HEK293 (cell line): ENCODE results near the gene NID2.

Experiments used
- CTCF ChIA-PET: fragments of 350-600 bp; formaldehyde crosslinking; extraction: SDS; loops from one replicate; lab custom pipeline; 2021; ENCODE audit warnings: antibody characterized with exemption; lab: Yijun Ruan, JAX
- POLR2A ChIA-PET: fragments of 300-600 bp; formaldehyde crosslinking; extraction: SDS; loops from one replicate; lab custom pipeline; 2020; ENCODE audit warnings: antibody characterized with exemption, inconsistent platforms; lab: Yijun Ruan, JAX
- H3K27ac ChIP-seq: fragments of 200-500 bp; sonication (Bioruptor generic); 2 replicates; pipeline ENCODE4 v1.5.1; 2014; ENCODE audit warnings: low read depth, low read length, control low read depth, inconsistent platforms; ENCODE audit errors: extremely low read depth
- H3K36me3 ChIP-seq, 2 experiments: fragments of 200-500 bp in 1 of 2; sonication (Bioruptor generic) in 1 of 2; 1 replicate in 1 of 2; 2 replicates in 1 of 2; pipeline ENCODE4 v1.5.1; 2014 to 2017; ENCODE audit warnings: inconsistent platforms in 2 of 2, low read length in 2 of 2; ENCODE audit not compliant: control insufficient read depth in 2 of 2, insufficient read depth in 1 of 2
- H3K4me1 ChIP-seq: fragments of 200-500 bp; sonication (Bioruptor generic); 2 replicates; pipeline ENCODE4 v1.5.1; 2014; ENCODE audit warnings: mild to moderate bottlenecking, low read length, inconsistent platforms; ENCODE audit not compliant: control insufficient read depth, insufficient read depth
- H3K4me3 ChIP-seq: 2 replicates; pipeline ENCODE4 v1.5.1; 2011; ENCODE audit warnings: low read depth, mild to moderate bottlenecking, control low read depth, low read length, moderate library complexity
- H3K9me3 ChIP-seq: fragments of 200-500 bp; sonication (Bioruptor generic); 2 replicates; pipeline ENCODE4 v1.5.1; 2014; ENCODE audit warnings: low read depth, low read length, inconsistent platforms; ENCODE audit not compliant: control insufficient read depth, insufficient read depth
- BCL11A ChIP-seq: fragments of 450-650 bp; formaldehyde crosslinking; IDR thresholded peaks from 2 replicates; pipeline ENCODE4 v1.5.1; 2016; ENCODE audit warnings: low read depth, missing biosample characterization, missing genetic modification characterization
- ELK4 ChIP-seq: IDR thresholded peaks from 2 replicates; pipeline ENCODE4 v1.6.1; 2011; ENCODE audit warnings: mild to moderate bottlenecking, low read depth, low read length, borderline replicate concordance
- GLIS2 ChIP-seq: fragments of 450-650 bp; formaldehyde crosslinking; IDR thresholded peaks from 2 replicates; pipeline ENCODE4 v1.5.1; 2016; ENCODE audit warnings: missing biosample characterization, missing genetic modification characterization
- HOXD13 ChIP-seq: sonication (generic); formaldehyde crosslinking; IDR thresholded peaks from 2 replicates; pipeline ENCODE4 v1.8.0; 2022; ENCODE audit warnings: missing genetic modification reagents, borderline replicate concordance
- KLF7 ChIP-seq: fragments of 450-650 bp; formaldehyde crosslinking; IDR thresholded peaks from 2 replicates; pipeline ENCODE4 v1.5.1; 2016; ENCODE audit warnings: missing biosample characterization, missing genetic modification characterization, borderline replicate concordance
- KLF8 ChIP-seq: fragments of 450-650 bp; formaldehyde crosslinking; IDR thresholded peaks from 2 replicates; pipeline ENCODE4 v1.5.1; 2016; ENCODE audit warnings: missing biosample characterization, missing genetic modification characterization
- PRDM1 ChIP-seq: fragments of 450-650 bp; formaldehyde crosslinking; IDR thresholded peaks from 2 replicates; pipeline ENCODE4; 2016; ENCODE audit warnings: missing biosample characterization, missing genetic modification characterization
- PRDM6 ChIP-seq: fragments of 450-650 bp; formaldehyde crosslinking; IDR thresholded peaks from 2 replicates; pipeline ENCODE4 v1.5.1; 2017; ENCODE audit warnings: missing biosample characterization, missing genetic modification characterization
- REPIN1 ChIP-seq: fragments of 450-650 bp; formaldehyde crosslinking; IDR thresholded peaks from 2 replicates; pipeline ENCODE4 v1.5.1; 2017; ENCODE audit warnings: missing biosample characterization, missing genetic modification characterization, low read depth
- SALL2 ChIP-seq: fragments of 450-650 bp; formaldehyde crosslinking; IDR thresholded peaks from 2 replicates; pipeline ENCODE4 v1.5.0; 2017; ENCODE audit warnings: missing biosample characterization, mild to moderate bottlenecking, missing genetic modification characterization, borderline replicate concordance
- ZFP3 ChIP-seq: fragments of 450-650 bp; formaldehyde crosslinking; IDR thresholded peaks from 2 replicates; pipeline ENCODE4 v1.5.1; 2016; ENCODE audit warnings: low read depth, missing biosample characterization, missing genetic modification characterization
- ZNF133 ChIP-seq: fragments of 450-650 bp; formaldehyde crosslinking; IDR thresholded peaks from 2 replicates; pipeline ENCODE4 v1.5.1; 2016; ENCODE audit warnings: missing biosample characterization, missing genetic modification characterization
- ZNF157 ChIP-seq: fragments of 450-650 bp; formaldehyde crosslinking; IDR thresholded peaks from 2 replicates; pipeline ENCODE4 v1.5.1; 2016; ENCODE audit warnings: missing biosample characterization, missing genetic modification characterization
- ZNF239 ChIP-seq: fragments of 450-650 bp; formaldehyde crosslinking; IDR thresholded peaks from 2 replicates; pipeline ENCODE4 v1.5.1; 2016; ENCODE audit warnings: missing biosample characterization, missing genetic modification characterization
- ZNF280D ChIP-seq: fragments of 450-650 bp; formaldehyde crosslinking; IDR thresholded peaks from 2 replicates; pipeline ENCODE4 v1.5.1; 2016; ENCODE audit warnings: missing biosample characterization, missing genetic modification characterization
- ZNF311 ChIP-seq: fragments of 450-650 bp; formaldehyde crosslinking; IDR thresholded peaks from 2 replicates; pipeline ENCODE4 v1.5.1; 2017; ENCODE audit warnings: missing biosample characterization, missing genetic modification characterization, borderline replicate concordance
- ZNF404 ChIP-seq: fragments of 450-650 bp; formaldehyde crosslinking; IDR thresholded peaks from 2 replicates; pipeline ENCODE4 v1.5.1; 2017; ENCODE audit warnings: missing biosample characterization, missing genetic modification characterization
- ZNF416 ChIP-seq: fragments of 450-650 bp; formaldehyde crosslinking; IDR thresholded peaks from 2 replicates; pipeline ENCODE4 v1.5.1; 2016; ENCODE audit warnings: missing biosample characterization, missing genetic modification characterization
- ZNF426 ChIP-seq: fragments of 450-650 bp; formaldehyde crosslinking; IDR thresholded peaks from 2 replicates; pipeline ENCODE4 v1.5.1; 2017; ENCODE audit warnings: missing biosample characterization, missing genetic modification characterization, mild to moderate bottlenecking, inconsistent platforms, moderate library complexity
- ZNF571 ChIP-seq: fragments of 450-650 bp; formaldehyde crosslinking; IDR thresholded peaks from 2 replicates; pipeline ENCODE4 v1.5.0; 2017; ENCODE audit warnings: missing biosample characterization, missing genetic modification characterization
- ZNF626 ChIP-seq: fragments of 450-650 bp; sonication (Bioruptor Pico); formaldehyde crosslinking; IDR thresholded peaks from 2 replicates; pipeline ENCODE4 v1.5.1; 2018; ENCODE audit warnings: missing biosample characterization, missing genetic modification characterization, inconsistent platforms
- ZNF658 ChIP-seq: fragments of 450-650 bp; formaldehyde crosslinking; IDR thresholded peaks from 2 replicates; pipeline ENCODE4; 2016; ENCODE audit warnings: missing biosample characterization, missing genetic modification characterization
- ZNF677 ChIP-seq: fragments of 450-650 bp; IDR thresholded peaks from 2 replicates; pipeline ENCODE4 v1.5.0; 2018; ENCODE audit warnings: missing biosample characterization, mild to moderate bottlenecking, missing genetic modification characterization, moderate library complexity
- ZNF704 ChIP-seq: fragments of 450-650 bp; formaldehyde crosslinking; IDR thresholded peaks from 2 replicates; pipeline ENCODE4 v1.5.1; 2016; ENCODE audit warnings: missing biosample characterization, missing genetic modification characterization
- ZNF76 ChIP-seq: fragments of 450-650 bp; formaldehyde crosslinking; IDR thresholded peaks from 2 replicates; pipeline ENCODE4; 2016; ENCODE audit warnings: low read depth, missing biosample characterization, missing genetic modification characterization, borderline replicate concordance
- ZNF785 ChIP-seq: fragments of 450-650 bp; formaldehyde crosslinking; IDR thresholded peaks from 2 replicates; pipeline ENCODE4 v1.5.1; 2016; ENCODE audit warnings: missing biosample characterization, missing genetic modification characterization
- TF ChIP-seq, protein P1 (sequence below): fragments of 450-650 bp; formaldehyde crosslinking; IDR thresholded peaks from 2 replicates; pipeline ENCODE4 v1.5.1; 2016; ENCODE audit warnings: missing biosample characterization, missing genetic modification characterization

The NID2 gene

GRCh38 chr14:52064174-52064573 is 4.7 kb downstream of the NID2 start:
- H3K36me3 ChIP-seq: no peaks in the 10 kb centered on the region
- ChIA-PET CTCF (interaction anchor here (1.1 kb wide), 1 partner anchor 19 kb away, joined by 4 read pairs; no protein-coding TSS in a partner anchor), POLR2A (no interaction called here)
- H3K27ac ChIP-seq: no peak overlapping the region
- no peak overlapping the region for H3K4me3 ChIP-seq
- H3K9me3 ChIP-seq: no peaks in the 10 kb centered on the region
- TF ChIP-seq ZNF677 (tag by site-specific recombination): no peak
- TF ChIP-seq SALL2 (tag by site-specific recombination): no peak
- TF ChIP-seq ZNF426 (tag by site-specific recombination): no peak
- no peak for TF ChIP-seq PRDM6
- no peak for TF ChIP-seq ZNF133 (tag by site-specific recombination)
- no peak for TF ChIP-seq GLIS2 (tag by site-specific recombination)
- TF ChIP-seq ZNF404 (tag by site-specific recombination): no peak
- no peak for TF ChIP-seq HOXD13 (CRISPR knock-in tag)
- no peak for TF ChIP-seq ZNF311
- TF ChIP-seq ELK4: no peak
- H3K4me1 ChIP-seq: peaks cover 2% of the 10 kb centered on the region; the same call in 1 of the 2 replicates

DNA sequence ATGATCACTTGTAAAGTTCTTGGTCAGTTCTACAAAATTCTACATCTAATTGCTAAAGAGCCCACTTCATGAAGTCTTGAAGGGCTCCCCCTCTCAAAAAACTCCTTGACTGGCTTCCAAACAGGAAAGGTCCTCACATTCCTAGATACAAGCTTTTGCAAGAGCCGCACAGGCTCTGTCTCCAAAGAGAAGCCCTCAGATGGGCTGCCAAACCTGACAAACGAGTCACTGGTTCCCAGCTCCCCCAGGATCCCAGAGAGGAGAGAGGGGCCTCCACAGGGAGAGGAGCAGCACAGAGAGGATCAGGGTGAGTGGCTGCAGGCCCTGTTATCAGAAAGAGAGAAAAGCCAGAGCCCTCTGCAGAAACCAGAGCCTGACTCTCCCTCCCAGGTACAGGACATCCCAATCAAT is 5.8 kb downstream of the NID2 start:
- TF ChIP-seq PRDM1 (tag by site-specific recombination) (no peak), ZNF658 (tag by site-specific recombination) (no peak), ZNF416 (tag by site-specific recombination) (no peak), KLF8 (tag by site-specific recombination) (no peak), ZNF157 (tag by site-specific recombination) (no peak), KLF7 (tag by site-specific recombination) (no peak), ZNF239 (tag by site-specific recombination) (no peak), ZNF626 (tag by site-specific recombination) (no peak), ZNF280D (tag by site-specific recombination) (no peak), BCL11A (tag by site-specific recombination) (no peak), ZNF785 (tag by site-specific recombination) (no peak), ZNF76 (tag by site-specific recombination) (no peak), ZNF571 (tag by site-specific recombination) (no peak), REPIN1 (tag by site-specific recombination) (no peak), ELK4 (no peak), ZFP3 (tag by site-specific recombination) (no peak), ZNF704 (tag by site-specific recombination) (no peak)
- TF ChIP-seq, protein P1, sequence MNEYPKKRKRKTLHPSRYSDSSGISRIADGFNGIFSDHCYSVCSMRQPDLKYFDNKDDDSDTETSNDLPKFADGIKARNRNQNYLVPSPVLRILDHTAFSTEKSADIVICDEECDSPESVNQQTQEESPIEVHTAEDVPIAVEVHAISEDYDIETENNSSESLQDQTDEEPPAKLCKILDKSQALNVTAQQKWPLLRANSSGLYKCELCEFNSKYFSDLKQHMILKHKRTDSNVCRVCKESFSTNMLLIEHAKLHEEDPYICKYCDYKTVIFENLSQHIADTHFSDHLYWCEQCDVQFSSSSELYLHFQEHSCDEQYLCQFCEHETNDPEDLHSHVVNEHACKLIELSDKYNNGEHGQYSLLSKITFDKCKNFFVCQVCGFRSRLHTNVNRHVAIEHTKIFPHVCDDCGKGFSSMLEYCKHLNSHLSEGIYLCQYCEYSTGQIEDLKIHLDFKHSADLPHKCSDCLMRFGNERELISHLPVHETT: no peak
- CTCF ChIA-PET: interaction anchor here (0.5 to 0.6 kb wide), 2 partner anchors 13 to 72 kb away, joined by 3 to 4 read pairs; no protein-coding TSS in a partner anchor
- no peak overlapping the region for H3K27ac ChIP-seq

More for the DNA sequence above, 5.8 kb downstream of the NID2 start:
- POLR2A ChIA-PET: no interaction called here
- peaks cover 2% of the 10 kb centered on the region; the same call in 1 of the 2 replicates for H3K4me1 ChIP-seq
- no peaks in the 10 kb centered on the region for H3K36me3 ChIP-seq
- H3K4me3 ChIP-seq: no peak overlapping the region
- no peaks in the 10 kb centered on the region for H3K9me3 ChIP-seq
